ENCODE results near the gene ADARB1.
A peak's percentile ranks its signal among the peaks of the same experiment; 100 is the strongest.

ADARB1 gene

DNA sequence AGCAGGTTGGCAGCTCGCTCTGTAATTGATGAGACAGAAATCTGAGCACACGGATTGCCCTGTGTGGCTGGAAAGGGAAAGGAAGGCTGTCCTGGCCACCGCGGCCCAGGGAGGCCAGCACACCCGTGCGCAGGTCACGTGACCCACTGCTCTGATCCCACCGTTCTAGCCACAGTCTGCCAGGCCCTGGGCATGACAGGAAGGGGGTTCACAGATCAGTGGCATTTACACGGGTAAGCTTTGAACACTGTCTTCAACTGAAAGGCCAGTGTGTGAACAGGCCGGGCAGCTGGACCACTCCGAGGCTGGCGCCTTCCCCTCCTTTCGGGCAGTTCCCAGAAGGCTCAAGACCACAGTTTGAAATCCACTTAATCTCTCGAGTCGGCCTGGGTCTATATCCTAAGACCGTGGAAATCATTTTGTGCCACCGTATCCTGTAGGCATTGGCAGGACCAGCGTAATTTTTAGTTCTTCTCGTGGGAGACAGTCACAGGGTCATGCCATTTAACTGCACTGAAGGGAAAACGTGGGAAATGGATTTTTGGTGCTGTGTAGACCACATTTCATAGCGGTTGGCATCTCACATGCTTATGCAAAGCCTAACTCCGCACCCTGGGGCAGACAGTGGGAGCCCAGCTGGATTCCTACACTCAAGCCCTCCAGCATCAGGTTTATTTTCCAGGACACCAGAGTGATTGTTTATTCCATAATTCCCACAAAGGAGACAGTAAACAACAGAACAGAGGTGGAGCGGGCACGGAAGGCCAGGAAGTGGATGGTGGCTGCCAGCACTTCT is 3.1 kb upstream of the ADARB1 start:
- TF ChIP-seq CTCF (conservative IDR thresholded peaks at IDR 0.05; ENCODE audit: control insufficient read depth, insufficient read depth, low read depth, low read length), result no peak
- DNase-seq (ENCODE audit: low read depth), result no peak
- H3K4me3 ChIP-seq (ENCODE audit: control insufficient read depth, low read depth, low read length), result no peak overlapping the region

DNA sequence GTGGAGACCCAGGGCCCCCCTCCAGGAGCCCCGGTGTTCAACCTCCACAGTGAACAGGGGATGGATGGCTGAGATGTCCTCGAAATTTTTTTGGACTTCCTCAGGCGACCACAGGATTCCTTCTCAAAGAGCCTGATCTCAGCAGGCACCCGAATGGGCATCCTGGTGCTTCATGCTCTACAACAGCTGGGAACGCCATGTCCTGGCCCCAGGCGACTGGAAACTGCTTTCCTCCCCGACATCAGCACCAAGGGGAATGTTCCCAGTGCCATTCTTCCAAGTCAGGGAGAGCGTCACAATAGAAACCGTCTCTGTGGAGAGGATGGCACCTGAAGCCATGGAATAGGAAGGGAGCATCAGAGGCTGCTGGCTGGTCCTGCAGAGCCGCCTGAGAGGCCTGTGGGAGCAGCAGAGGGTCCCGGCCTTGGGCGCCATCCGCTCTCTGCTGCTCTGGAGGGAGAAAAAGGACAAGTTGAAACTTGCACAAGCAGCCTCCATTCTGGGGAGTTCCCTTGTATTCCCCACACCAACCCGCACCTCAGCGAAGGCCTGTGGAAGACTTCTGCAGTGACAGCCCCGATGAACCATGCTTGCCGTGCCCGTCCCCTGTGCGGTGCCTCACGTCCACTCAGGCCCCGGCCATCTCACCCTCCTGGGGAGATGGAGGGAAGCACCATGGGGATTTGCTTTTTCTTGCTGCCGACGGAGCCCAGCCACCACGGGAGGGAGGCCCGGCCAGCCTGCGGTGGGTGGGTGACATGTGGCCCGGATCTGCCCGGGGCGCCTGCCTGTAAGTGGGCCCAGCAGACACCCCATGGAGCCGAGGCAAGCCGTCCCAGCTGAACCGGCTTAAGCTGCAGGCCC is 2.3 kb upstream of the ADARB1 start:
- no peak overlapping the region for H3K4me3 ChIP-seq (ENCODE audit: control insufficient read depth, low read depth, low read length)

GRCh38 chr21:45072738-45073300 is 1.6 kb upstream of the ADARB1 start:
- TF ChIP-seq CTCF (conservative IDR thresholded peaks at IDR 0.05; ENCODE audit: control insufficient read depth, insufficient read depth, low read depth, low read length), result no peak
- no peak for DNase-seq (ENCODE audit: low read depth)
- H3K4me3 ChIP-seq (ENCODE audit: control insufficient read depth, low read depth, low read length), result no peak overlapping the region

More for the DNA sequence above, 2.3 kb upstream of the ADARB1 start:
- TF ChIP-seq CTCF (conservative IDR thresholded peaks at IDR 0.05; ENCODE audit: control insufficient read depth, insufficient read depth, low read depth, low read length), result no peak
- DNase-seq (ENCODE audit: low read depth), result no peak

DNA sequence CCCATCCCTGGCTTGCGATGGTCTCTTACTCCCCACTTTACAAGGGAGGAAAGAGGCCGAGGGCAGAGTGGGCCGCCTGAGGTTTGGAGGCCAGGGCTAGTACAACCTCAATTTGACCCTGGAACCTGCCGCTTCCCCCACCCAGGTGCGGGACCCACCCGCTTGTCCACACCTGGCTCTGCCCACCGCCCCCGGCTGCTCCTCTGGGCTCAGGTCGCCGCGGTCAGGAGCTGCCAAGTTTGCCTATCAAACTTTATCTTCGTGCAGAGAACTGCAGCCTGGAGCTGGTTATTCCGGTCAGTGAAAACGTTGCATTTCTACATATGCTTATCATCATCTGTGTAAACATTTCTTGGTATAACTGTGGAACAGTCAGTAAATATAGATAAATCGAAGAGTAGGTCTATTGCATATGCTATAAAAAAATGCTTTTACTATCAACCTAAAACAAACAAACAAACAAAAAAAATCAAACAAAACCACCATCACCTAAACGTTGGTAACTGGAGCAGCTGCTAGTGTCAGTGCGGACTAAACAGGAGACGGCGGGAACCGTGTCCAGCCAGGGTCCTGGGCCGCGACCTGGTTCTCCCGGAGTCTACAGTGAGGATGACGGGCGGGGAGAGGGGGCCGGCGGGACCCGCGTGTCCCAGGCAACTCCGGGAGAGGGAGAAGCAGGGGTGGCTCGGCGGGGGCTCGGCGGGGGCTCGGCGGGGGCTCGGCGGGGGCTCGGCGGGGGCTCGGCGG is 906 bp upstream of the ADARB1 start:
- peak overlapping the region; percentile 51 for H3K4me3 ChIP-seq (ENCODE audit: control insufficient read depth, low read depth, low read length)
- TF ChIP-seq CTCF (conservative IDR thresholded peaks at IDR 0.05; ENCODE audit: control insufficient read depth, insufficient read depth, low read depth, low read length), result no peak
- DNase-seq (ENCODE audit: low read depth), result peak; percentile 19

DNA sequence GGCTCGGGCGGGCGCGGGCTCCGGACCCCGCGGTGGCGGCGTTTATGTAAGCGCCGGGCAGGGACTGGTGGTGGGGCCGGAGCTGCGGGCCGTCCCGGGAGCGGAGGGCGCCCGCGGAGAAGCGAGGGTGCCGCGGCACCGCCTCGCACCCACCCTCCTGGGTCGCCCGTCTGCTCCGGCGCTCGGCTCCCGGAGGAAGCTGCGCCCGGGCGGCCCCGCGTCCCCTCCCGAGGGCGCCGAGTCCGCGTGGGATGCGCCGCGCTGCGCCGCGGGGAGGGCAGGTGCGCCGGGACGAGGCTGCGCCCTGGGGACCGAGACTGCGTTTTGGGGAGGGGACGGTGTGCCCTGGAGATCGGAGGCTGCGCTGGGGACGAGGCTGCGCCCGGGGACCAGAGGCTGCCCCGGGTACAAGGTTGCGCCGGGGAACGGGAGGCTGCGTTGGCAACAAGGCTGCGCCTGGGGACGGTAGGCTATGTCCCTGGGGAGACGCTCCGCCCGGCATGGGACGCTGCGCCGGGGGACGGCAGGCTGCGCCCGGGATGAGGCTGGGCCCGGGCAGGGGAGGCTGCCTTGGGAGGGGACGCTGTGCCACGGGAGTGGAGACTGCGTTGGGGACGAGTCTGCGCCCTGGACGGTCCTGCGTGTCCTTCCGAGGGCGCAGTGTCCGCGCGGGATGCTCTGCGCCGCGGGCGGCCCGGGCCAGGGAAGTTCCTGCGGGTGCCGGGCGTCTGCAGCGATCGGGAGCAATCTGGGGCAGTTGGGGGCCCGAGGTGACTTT is 627 bp downstream of the ADARB1 start:
- no peak for DNase-seq (ENCODE audit: low read depth)
- peak overlapping the region; percentile 52 for H3K4me3 ChIP-seq (ENCODE audit: control insufficient read depth, low read depth, low read length)
- TF ChIP-seq CTCF (conservative IDR thresholded peaks at IDR 0.05; ENCODE audit: control insufficient read depth, insufficient read depth, low read depth, low read length), result no peak
